K562 (cell line): ENCODE results near the gene TENM3. TPM values are rescaled to one million over a fixed set of nuclear protein-coding genes. Genes with fewer than 3 reads are reported as not detected.

ENCODE experiments used
- ATAC-seq: fragments of 200-7000 bp; cut with Tn5 transposase; 3 replicates; pipeline ENCODE4 v1.9.1; 2020; ENCODE audit warnings: moderate library complexity
- BruUV-seq: library from RNA; stranded (reverse); fragments of 400-500 nt; replicated peaks from 2 replicates; lab custom pipeline; 2021; lab: Mats Ljungman, UMichigan
- CTCF ChIA-PET: fragments of 300-600 bp; formaldehyde crosslinking; extraction: SDS; loops from one replicate; lab custom pipeline; 2021; ENCODE audit warnings: low intra/inter-chr PET ratio; lab: Yijun Ruan, JAX
- POLR2A ChIA-PET: fragments of 300-600, 350-650 bp; sonication (Branson Sonifier 250); formaldehyde crosslinking; extraction: SDS; loops from one replicate; lab custom pipeline; 2021; ENCODE audit warnings: antibody characterized with exemption, inconsistent platforms; lab: Yijun Ruan, JAX
- DNase-seq, 4 experiments: peaks; one replicate each; pipeline versions ENCODE4 v3.0.0 to v3.0.0-alpha.2; 2011 to 2018; ENCODE audit warnings: low spot score in 3 of 4, mixed read lengths in 3 of 4; ENCODE audit errors: extremely low read depth in 1 of 4
- FAIRE-seq: peaks from 2 replicates; lab custom pipeline; 2011; peaks lifted over from hg19 to GRCh38; lab: Jason Lieb, UNC
- H2AFZ ChIP-seq: 2 replicates; pipeline ENCODE4 v1.6.0; 2011; ENCODE audit warnings: low read depth, low read length, control low read depth, inconsistent platforms
- H3K27ac ChIP-seq: fragments of 200-600 bp; 3 replicates; pipeline ENCODE4 v1.8.0; 2011; ENCODE audit warnings: low read depth, mild to moderate bottlenecking, control low read depth, inconsistent platforms, low read length, moderate library complexity, mixed read lengths; ENCODE audit errors: extremely low read depth
- H3K27me3 ChIP-seq, 2 experiments: fragments of 300-600 bp in 1 of 2; 2 replicates in 1 of 2; 3 replicates in 1 of 2; pipeline versions ENCODE4 v1.6.0 to v1.8.0; 2011; ENCODE audit warnings: inconsistent platforms in 2 of 2, low read length in 2 of 2, mild to moderate bottlenecking in 1 of 2, mixed read lengths in 1 of 2, moderate library complexity in 1 of 2; ENCODE audit not compliant: control insufficient read depth in 2 of 2, insufficient read depth in 2 of 2
- H3K36me3 ChIP-seq: fragments of 300-600 bp; 3 replicates; pipeline ENCODE4 v1.8.0; 2011; ENCODE audit warnings: mild to moderate bottlenecking, low read length, inconsistent platforms; ENCODE audit not compliant: control insufficient read depth, insufficient read depth
- H3K4me1 ChIP-seq, 2 experiments: fragments of 200-600 bp in 1 of 2; replicated peaks in 1 of 2; 2 replicates in 1 of 2; 3 replicates in 1 of 2; pipeline versions ENCODE4 v1.5.1 to v1.8.0; 2011; ENCODE audit warnings: inconsistent platforms in 2 of 2, low read length in 2 of 2, mild to moderate bottlenecking in 1 of 2, mixed read lengths in 1 of 2, moderate library complexity in 1 of 2; ENCODE audit not compliant: control insufficient read depth in 2 of 2, insufficient read depth in 2 of 2
- H3K4me2 ChIP-seq: 2 replicates; pipeline ENCODE4 v1.6.1; 2011; ENCODE audit warnings: low read length, control low read depth, inconsistent platforms, mixed read lengths; ENCODE audit not compliant: insufficient read depth
- H3K4me3 ChIP-seq: fragments of 200-600 bp; sonication (generic), shearing (Covaris generic); 2 replicates; pipeline ENCODE4 v1.5.1; 2016; ENCODE audit warnings: control low read depth, inconsistent platforms
- H3K79me2 ChIP-seq: fragments of 200-600 bp; 3 replicates; pipeline ENCODE4 v1.8.0; 2011; ENCODE audit warnings: low read length, inconsistent platforms; ENCODE audit not compliant: control insufficient read depth, insufficient read depth
- H3K9ac ChIP-seq, 2 experiments: 2 replicates each; pipeline versions ENCODE4 v1.6.0 to v1.6.1; 2011; ENCODE audit warnings: low read depth in 2 of 2, low read length in 2 of 2, control low read depth in 1 of 2, inconsistent platforms in 1 of 2, mild to moderate bottlenecking in 1 of 2, mixed read lengths in 1 of 2; ENCODE audit not compliant: insufficient read depth in 1 of 2
- H3K9me1 ChIP-seq: one replicate; pipeline ENCODE4 v1.6.0; 2011; ENCODE audit warnings: inconsistent platforms, mild to moderate bottlenecking, low read length, moderate library complexity; ENCODE audit not compliant: control insufficient read depth, insufficient read depth
- H3K9me3 ChIP-seq: replicated peaks from 2 replicates; pipeline ENCODE4 v1.5.1; 2011; ENCODE audit warnings: low read depth, low read length, inconsistent platforms; ENCODE audit not compliant: control insufficient read depth, insufficient read depth
- H4K20me1 ChIP-seq: replicated peaks from 2 replicates; pipeline ENCODE4 v1.6.1; 2011; ENCODE audit warnings: low read length, inconsistent platforms, mixed read lengths; ENCODE audit not compliant: control insufficient read depth, insufficient read depth
- BRD9 ChIP-seq: fragments of 450-650 bp; IDR thresholded peaks from 2 replicates; pipeline ENCODE4 v1.6.1; 2018; ENCODE audit warnings: low read depth; ENCODE audit not compliant: partially characterized antibody
- CREB3 ChIP-seq: fragments of 450-650 bp; conservative IDR thresholded peaks from 2 replicates; pipeline ENCODE4 v1.6.1; 2016; ENCODE audit warnings: missing genetic modification characterization, low read depth, mild to moderate bottlenecking, missing compliant biosample characterization, moderate library complexity
- STAT5B ChIP-seq: fragments of 250-450 bp; sonication (Bioruptor Pico); IDR thresholded peaks from 2 replicates; pipeline ENCODE4 v1.8.0; 2021; ENCODE audit warnings: mild to moderate bottlenecking, inconsistent platforms
- TRIM24 ChIP-seq, 2 experiments: fragments of 450-650 bp; IDR thresholded peaks; 2 replicates each; pipeline ENCODE4 v1.6.1; 2016
- U2AF2 ChIP-seq: fragments of 200-400 bp; formaldehyde crosslinking; optimal IDR thresholded peaks from 2 replicates; pipeline ENCODE3; 2017; ENCODE audit warnings: low read depth, mild to moderate bottlenecking, low read length
- ZNF121 ChIP-seq: sonication (generic); formaldehyde crosslinking; conservative IDR thresholded peaks from 2 replicates; pipeline ENCODE4 v1.8.0; 2022; ENCODE audit warnings: missing genetic modification reagents
- ZNF583 ChIP-seq: fragments of 250-450 bp; sonication (Bioruptor Pico); IDR thresholded peaks from 2 replicates; pipeline ENCODE4 v1.4.0; 2020
- ZNF609 ChIP-seq: sonication (generic); formaldehyde crosslinking; IDR thresholded peaks from 2 replicates; pipeline ENCODE4 v1.8.1; 2023; ENCODE audit warnings: missing genetic modification reagents, mild to moderate bottlenecking, borderline replicate concordance
- ZNF77 ChIP-seq: fragments of 250-450 bp; sonication (Bioruptor Pico); IDR thresholded peaks from 2 replicates; pipeline ENCODE4 v1.5.0; 2020
- WGBS: fragments of 100-300 bp; shearing (Covaris generic); methylation state at CpG from one replicate; pipeline ENCODE4 v1.1.6; 2016; ENCODE audit warnings: low coverage, mixed read lengths; ENCODE audit not compliant: insufficient coverage; ENCODE audit errors: missing lambda C conversion rate; 5-methylcytosine and 5-hydroxymethylcytosine counted together
- in situ Hi-C: fragments of 300-500 bp; cut with MboI; formaldehyde crosslinking; loops from 4 replicates; pipeline ENCODE4 v1.15.0; 2018; ENCODE audit warnings: inconsistent platforms, mixed read lengths
- intact Hi-C: fragments of 100-400 bp; cut with micrococcal nuclease; formaldehyde crosslinking; loops from 2 replicates; pipeline ENCODE4 v1.14.2; 2022
- polyA plus RNA-seq, 8 experiments: library from polyadenylated mRNA; depleted of rRNA in 4 of 8; stranded (reverse) in 5 of 8; unstranded in 3 of 8; fragments of >200 nt; fragmentation: Nextera tagmentation in 2 of 8; fragmentation: Illumina TruSeq in 1 of 8; extraction: Ambion mirVana in 2 of 8; extraction: Trizol in 1 of 8; gene quantifications; 2 replicates each; pipeline versions ENCODE4 v1.2.1 to v1.2.3, GENCODE V29; 2011 to 2014; ENCODE audit warnings: inconsistent platforms in 1 of 8, missing spikeins in 1 of 8
- total RNA-seq, 7 experiments: library from RNA; depleted of rRNA in 6 of 7; stranded (reverse); fragments of >200 nt in 6 of 7; fragmentation: Illumina TruSeq in 2 of 7; extraction: Trizol in 2 of 7; gene quantifications; 2 replicates each; pipeline versions ENCODE4 v1.2.1 to v1.2.3, GENCODE V29; 2011 to 2021; ENCODE audit warnings: low replicate concordance in 1 of 7
- TF ChIP-seq, protein P1 (sequence below): fragments of 450-650 bp; formaldehyde crosslinking; IDR thresholded peaks from 2 replicates; pipeline ENCODE4 v1.4.0; 2020; ENCODE audit warnings: mild to moderate bottlenecking, moderate library complexity

Gene TENM3
- total and polyA plus RNA-seq, 9 of the 15 experiments (the other 6 are each of a cell fraction or from before 2014, with no cell fraction given), result 0.01 to 0.02 TPM; not detected in 7

DNA sequence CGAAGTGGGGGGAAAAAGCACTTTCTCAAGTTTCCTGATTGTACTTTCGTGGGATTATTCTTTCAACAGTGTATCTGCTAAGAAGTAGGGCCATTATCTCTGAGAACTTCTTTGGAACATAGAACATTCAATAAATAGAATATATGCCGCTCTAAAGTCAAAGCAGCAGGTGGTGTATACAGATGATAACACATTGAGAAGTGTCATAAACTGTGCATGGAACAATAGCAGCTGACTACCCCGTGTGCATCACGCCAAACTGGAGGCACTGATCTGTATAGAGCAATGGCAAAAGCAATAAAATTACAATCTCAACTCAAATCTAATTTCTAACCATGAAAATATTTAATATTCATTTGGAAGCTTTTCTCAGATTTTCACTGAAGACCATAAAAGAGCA, 498.7 kb downstream of the TENM3 start:
- POLR2A ChIA-PET, result no interaction called here
- no peak overlapping the region for H3K4me3 ChIP-seq
- intact Hi-C loops, result no loop called here
- TF ChIP-seq ZNF583 (no peak), CREB3 (tag) (no peak), TRIM24 (IDR thresholded peaks at IDR 0.05) (no peak), STAT5B (CRISPR knock-in tag) (no peak), BRD9 (no peak), ZNF77 (no peak), U2AF2 (no peak)
- TF ChIP-seq, all 486 proteins: peak for 0
- Histone ChIP-seq H4K20me1 (no peaks in the 10 kb centered on the region), H3K27ac (no peak overlapping the region), H3K79me2 (no peaks in the 10 kb centered on the region), H3K9me1 (no peaks in the 10 kb centered on the region), H3K27me3 (no peaks in the 10 kb centered on the region), H3K36me3 (no peaks in the 10 kb centered on the region), H3K9me3 (no peaks in the 10 kb centered on the region), H2AFZ (no peak overlapping the region), H3K4me2 (no peak overlapping the region), H3K9ac (no peak overlapping the region), H3K4me1 (no peaks in the 10 kb centered on the region)
- 0% methylated on average over 5 of the region's 5 CpGs for WGBS
- FAIRE-seq, result no peak
- BruUV-seq, result no TSS peak
- CTCF ChIA-PET, result no interaction called here
- DNase-seq, result no peak
- no peak for ATAC-seq
- in situ Hi-C loops, result no loop called here

DNA sequence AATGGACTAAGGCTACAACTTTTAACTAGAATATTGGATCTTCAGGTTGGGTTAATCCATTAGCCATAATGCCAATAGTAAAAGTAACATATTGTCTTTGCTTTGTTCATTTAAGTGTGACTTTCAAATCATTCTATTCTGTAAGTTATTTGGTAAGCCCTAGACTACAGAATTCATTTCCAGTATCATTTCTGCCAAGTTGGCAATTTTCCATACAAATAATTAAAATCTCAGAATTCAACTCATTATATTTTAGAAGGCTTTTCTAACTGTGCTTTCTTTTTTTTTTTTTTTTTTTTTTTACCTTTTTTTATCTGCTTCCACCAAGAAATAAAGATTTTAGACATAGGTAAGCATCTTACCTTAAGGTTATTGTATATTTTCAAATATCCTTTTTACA, 500.6 kb downstream of the TENM3 start:
- no peaks in the 10 kb centered on the region for H3K27me3 ChIP-seq
- no peaks in the 10 kb centered on the region for H3K9me1 ChIP-seq
- no TSS peak for BruUV-seq
- H3K4me1 ChIP-seq, result no peaks in the 10 kb centered on the region
- ATAC-seq (no peak), FAIRE-seq (no peak), DNase-seq (no peak)
- H2AFZ ChIP-seq, result no peak overlapping the region
- H3K36me3 ChIP-seq, result no peaks in the 10 kb centered on the region
- H3K4me2 ChIP-seq, result no peak overlapping the region
- no peaks in the 10 kb centered on the region for H3K79me2 ChIP-seq
- H4K20me1 ChIP-seq, result no peaks in the 10 kb centered on the region
- CTCF ChIA-PET, result no interaction called here
- H3K4me3 ChIP-seq, result no peak overlapping the region
- no peak overlapping the region for H3K27ac ChIP-seq
- POLR2A ChIA-PET, result no interaction called here
- no peaks in the 10 kb centered on the region for H3K9me3 ChIP-seq
- intact Hi-C loops (no loop called here), in situ Hi-C loops (no loop called here)
- no peak overlapping the region for H3K9ac ChIP-seq
- TF ChIP-seq, protein P1, sequence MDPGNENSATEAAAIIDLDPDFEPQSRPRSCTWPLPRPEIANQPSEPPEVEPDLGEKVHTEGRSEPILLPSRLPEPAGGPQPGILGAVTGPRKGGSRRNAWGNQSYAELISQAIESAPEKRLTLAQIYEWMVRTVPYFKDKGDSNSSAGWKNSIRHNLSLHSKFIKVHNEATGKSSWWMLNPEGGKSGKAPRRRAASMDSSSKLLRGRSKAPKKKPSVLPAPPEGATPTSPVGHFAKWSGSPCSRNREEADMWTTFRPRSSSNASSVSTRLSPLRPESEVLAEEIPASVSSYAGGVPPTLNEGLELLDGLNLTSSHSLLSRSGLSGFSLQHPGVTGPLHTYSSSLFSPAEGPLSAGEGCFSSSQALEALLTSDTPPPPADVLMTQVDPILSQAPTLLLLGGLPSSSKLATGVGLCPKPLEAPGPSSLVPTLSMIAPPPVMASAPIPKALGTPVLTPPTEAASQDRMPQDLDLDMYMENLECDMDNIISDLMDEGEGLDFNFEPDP, result no peak
- no peak for TF ChIP-seq ZNF121 (CRISPR knock-in tag)
- TF ChIP-seq ZNF609 (CRISPR knock-in tag), result no peak
